COR-L47 (cell line): ENCODE measurements around the gene RBPJ.
"Not testable (repeated sequence)": the region's sequence is repeated elsewhere in the genome, so short reads cannot be mapped to it uniquely, and the experiment has no call there.

Experiments used
- DNase-seq: peaks from one replicate; lab custom pipeline; 2025; lab: John Stamatoyannopoulos, UW

The RBPJ gene

DNA sequence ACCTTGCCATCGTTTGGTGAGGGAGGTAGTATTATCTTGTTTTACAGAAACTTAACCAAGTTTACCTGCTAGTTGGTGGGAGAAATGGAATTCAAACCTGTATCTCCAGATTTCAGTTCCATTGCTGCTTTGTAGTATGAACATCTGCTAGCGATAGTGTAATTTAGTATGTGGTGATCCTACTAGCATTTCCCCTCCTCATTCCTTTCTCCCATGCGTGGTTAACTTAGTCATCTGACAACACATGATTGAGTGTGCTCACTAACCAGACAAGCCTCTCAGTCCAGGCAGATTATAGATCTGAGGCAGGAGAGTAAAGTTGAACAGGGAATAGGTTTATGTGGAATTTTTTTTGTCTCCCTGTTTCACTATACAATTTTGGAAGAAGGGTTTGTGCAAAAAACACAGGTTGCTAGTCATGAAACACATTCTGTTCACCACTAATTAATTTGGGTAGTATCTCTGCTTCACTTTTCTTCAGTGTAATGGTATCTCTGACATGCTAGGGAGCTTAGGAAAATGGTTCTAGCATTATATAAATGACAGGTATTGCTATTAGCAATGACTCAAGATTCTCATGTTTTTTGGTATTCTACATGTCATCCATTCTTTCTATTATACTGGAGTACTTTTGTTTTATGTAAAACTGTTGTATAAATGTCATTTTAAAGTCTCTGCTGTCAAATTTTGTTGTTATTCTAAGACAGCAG is 21.7 kb downstream of the RBPJ start:
- no peak for DNase-seq

DNA sequence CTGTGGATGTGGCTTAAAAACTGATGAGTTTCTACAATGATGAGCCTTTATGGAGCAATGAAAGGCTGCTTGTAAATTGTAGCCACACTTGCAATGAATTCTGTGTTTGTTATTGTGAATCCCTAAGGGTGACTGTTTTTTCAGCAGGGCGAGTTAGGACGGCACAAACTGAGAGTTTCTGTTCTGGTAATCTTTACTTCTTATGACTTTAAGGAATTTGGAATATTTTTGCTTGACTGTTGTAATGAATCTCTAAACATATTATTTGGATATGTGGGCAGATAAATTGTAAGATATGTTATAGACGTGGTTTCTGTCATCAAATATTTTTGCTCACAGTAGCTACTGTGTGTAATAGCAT is 22.2 kb downstream of the RBPJ start:
- DNase-seq: no peak

DNA sequence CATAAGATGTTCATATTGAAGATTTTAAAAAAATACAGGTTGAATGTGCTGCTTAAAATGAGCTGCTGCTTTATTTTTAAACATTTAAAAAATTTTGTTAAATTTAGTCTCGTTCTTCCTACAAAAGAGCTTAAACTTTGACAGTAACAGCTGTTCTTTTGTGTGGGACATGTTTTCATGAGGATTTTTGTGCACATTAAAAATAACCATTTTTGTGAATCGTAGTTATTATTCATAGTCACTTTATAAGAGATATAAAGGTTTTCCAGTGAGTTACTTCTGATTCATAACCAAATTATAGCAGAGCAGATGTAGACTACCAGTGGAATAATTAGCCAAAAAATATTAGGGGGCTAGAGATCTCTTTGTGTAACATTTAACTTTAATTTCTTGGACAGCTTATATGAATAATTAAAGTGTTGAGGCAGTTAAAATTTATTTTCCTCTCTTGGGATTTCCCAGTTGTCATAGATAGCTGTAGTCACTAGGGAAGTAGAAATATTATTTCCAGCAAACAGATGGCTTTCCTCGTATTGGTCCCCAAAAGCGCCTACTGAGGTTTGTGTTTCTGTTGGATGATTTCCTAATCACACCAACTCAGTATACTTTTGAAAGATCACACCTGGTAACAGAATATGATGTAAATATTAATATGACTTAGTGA is 24.2 kb downstream of the RBPJ start:
- DNase-seq: no peak

DNA sequence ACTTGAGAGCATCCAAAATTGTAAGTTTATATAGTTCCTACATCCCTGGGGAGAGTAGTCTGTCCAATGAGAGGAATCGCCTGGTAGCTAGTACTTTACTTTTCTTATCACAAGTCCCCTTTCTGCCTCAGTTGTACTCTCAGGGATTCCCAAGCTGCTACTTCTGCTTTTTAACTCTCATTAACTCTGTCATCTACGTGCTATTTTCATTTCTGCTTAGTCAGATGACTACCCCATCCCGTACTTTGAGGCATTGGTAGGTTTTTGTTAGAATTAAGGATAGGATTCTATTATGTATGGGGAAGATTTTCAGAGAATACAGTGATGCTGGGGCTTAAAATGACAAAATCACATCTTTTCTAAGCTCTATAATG is 24.7 kb downstream of the RBPJ start:
- DNase-seq: no peak

DNA sequence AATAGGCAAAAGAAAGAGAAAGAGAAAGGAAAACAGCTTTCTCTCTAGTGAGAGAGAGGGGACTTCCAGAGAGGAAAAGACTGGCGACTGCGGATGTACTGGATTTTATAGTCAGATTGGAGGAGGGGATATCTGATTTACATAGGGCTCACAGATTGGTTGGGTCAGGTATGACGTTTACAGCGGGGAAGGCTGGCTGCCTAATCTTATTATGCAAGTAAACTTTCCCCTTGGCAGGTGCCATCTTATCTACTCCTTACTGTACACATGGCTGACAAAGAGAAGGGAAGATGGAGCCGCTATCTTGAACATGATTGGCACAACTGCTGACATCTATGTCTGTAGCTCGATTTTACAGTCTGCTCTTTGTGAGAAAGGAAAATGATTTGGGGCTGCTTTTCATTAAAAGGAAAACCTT is 25.4 kb downstream of the RBPJ start:
- no peak for DNase-seq

DNA sequence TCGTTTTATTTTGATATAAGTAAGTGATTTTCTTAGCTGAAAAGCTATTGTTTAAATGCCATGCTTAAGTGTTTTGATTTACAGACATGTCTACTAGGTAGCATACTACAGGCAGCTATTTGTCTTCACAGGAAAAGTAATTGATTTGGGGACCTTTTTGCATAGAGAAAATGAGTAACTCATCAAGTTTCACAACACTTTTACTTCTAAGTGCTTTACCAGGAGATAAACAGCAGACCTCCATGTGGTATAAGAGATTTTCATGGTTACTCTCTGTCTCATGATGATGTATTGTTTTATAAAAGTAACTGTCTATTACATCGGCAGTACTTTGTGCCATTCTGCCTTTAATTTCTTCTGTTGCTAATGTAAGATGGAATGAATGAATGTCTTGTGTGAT is 28.7 kb downstream of the RBPJ start:
- no peak for DNase-seq

DNA sequence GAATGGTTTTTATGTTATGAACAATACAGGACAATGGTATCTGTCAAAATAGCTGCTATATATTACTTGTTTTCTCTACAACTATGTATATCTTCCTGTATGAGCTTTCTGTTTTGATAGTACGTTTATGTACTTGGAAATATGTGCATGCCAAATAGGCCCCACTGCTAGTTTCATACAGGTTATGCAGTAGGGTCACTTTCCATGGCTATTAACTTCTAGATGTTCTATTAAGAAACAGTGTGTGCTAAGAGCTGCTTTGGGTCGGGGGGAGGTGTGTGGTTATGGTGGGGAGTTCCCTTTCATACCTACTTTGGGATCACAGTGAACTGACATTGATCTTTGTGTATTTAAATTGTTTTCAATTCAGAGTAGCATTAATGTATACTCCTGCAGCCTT is 30.9 kb downstream of the RBPJ start:
- no peak for DNase-seq

DNA sequence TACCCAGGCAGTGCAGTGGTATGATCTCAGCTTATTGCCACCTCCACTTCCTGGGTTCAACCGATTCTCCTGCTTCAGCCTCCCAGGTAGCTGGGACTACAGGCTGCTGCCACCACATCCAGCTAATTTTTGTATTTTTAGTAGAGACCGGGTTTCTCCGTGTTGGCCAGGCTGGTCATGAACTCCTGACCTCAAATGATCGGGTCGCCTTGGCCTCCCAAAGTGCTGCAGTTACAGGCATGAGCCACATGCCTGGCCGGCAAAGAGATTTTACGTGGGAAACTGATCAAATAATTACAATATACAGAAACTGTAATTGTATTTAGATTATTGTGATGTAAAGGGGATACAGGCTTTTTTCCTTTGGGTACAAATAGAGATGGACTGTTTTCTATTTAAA is 33.7 kb downstream of the RBPJ start:
- no peak for DNase-seq

DNA sequence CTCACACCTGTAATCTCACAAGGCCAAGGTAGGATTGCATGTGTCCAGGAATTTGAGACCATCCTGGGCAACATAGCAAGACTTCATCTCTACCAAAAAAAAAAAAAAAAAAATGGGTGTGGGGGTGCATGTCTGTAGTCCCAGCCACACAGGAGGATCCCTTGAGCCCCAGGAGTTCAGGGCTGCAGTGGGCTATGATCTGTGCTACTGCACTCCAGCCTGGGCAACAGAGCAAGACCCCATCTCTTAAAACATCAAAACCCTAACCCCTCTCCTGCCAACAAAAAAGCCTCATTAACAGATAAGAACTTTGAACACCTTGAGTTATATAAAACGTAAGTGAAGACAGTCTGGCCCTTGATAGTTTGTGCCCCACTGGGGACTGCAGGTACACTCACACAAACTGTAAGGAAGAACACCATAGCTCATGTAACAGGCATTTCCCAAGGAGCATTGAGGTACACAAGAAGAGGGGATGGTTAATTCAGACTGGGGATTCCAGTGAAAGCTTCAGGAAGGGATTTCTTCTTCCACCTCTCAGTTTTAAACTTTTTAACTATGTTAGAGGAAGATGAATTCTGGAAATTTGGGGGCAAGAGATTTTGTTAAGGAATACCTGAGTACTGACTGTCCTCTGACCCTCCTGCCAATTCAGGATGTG is 34.7 kb downstream of the RBPJ start:
- DNase-seq: no peak

DNA sequence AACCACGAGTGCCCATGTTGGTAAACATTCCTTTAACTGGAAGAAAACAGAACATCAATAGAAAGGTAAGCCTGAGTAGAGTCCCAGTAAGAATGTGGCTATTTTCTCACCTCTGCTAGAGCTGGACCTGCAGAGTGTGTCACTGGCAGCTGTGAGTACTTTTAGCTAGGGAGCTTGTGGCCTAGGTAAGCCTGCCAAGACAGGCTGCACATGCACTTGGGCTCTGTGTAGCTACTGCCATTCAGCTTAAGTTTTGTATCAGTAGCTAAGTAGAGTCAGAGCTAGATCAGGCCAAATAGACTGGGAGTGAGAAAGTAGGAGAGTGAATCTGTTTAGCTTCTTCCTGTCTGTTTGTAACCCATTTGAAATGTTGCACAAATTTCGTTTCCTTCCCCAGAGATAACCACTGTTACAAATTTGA is 35.3 kb downstream of the RBPJ start:
- no peak for DNase-seq

DNA sequence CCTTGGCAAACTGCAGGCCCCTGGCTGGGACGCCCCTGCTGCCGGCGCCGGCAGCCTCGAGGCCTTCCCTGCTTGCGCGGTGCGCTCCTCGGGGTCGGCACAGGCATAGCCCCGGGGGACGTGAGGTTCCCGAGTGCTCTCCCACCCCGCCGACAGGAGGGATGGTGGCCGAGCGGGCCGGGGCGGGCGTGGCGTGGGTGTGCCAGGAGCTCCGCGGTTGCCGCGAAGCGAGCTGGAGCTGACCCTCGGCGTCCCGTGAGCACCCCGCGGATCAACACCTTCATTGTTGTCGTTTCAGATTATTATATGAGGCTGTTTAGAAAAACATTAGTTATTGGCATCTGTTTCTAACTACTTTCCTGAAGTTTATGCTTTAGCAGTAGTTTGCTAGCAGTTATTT is 38.7 kb downstream of the RBPJ start:
- DNase-seq: not testable (repeated sequence)

DNA sequence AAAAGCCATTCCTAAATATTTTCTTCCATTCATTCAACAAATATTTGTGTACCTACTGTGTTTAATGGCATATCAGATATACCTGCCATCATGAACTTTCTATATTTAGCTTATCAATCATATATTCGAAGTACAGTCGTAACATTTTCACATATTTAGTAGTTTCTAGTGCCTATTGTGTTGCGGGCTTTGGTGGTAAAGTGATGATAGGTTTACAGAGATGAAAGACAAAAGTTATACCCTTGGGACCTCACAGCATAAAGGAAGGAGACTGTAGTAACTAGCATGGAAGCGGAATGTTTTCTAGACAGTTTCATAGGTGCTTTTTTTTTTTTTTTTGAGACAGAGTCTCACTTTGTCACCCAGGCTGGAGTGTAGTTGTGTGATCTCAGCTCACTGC is 39.5 kb downstream of the RBPJ start:
- no peak for DNase-seq

DNA sequence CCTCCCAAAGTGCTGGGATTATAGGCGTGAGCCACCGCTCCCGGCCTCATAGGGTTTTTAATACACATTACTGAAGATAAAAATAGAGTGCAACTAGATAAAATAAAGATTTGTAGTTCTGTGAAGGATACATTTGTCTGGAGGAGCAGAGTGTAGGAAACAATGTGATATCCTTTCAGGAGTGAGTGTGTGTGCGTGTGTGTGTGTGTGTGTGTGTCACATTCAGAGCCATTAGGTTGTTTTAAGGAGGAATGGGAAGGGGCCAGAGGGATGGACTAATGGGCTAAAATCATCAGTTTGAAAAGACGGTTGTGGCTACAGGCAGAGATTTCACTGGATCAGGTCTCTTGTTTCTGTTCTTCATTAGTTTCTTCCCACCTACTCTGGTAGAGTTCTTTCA is 40.0 kb downstream of the RBPJ start:
- DNase-seq: no peak

DNA sequence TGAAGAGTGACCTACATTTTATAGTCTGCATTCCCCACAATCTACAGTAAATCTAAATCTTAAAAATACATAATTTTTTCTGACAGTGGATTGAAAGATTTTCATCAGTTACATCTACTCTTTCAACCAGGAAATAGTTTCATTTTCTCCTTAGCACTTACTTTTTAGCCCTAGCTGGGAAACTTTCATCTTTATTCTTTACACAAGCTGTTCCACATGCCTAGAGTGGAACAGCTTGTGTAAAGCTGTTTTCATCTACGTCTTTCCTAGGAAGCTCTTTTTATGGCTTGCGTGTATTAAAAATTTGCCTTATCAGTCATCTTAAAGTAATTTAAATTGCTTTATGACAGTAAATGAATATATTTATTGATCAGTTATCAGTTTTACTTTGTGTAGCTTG is 40.5 kb downstream of the RBPJ start:
- DNase-seq: no peak

DNA sequence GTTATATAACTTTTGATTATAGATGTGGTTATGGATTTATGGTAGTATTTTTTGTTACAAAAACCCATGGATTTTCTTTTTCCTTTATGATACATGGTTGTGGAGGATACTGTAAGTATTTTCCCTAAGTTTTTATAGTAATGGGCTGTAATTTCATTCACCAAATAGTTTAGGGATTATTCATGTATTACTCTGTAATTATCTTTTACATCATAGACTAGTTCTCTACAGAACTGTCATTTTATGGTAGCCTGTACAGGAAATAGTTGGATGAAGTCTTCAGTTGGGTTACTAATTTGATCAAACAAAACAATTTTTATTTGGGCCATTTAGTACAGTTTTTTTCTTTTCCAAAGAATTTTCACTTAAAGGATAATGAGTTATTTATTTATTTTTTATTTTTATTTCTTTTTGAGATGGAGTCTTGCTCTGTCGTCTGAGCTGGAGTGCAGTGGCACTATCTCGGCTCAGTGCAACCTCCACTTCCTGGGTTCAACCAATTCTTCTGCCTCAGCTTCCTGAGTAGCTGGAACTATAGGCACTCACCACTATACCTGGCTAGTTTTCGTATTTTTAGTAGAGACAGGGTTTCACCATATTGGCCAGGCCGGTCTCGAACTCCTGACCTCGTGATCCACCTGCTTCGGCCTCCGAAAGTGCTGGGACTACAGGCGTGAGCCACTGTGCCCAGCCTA is 42.1 kb downstream of the RBPJ start:
- no peak for DNase-seq

DNA sequence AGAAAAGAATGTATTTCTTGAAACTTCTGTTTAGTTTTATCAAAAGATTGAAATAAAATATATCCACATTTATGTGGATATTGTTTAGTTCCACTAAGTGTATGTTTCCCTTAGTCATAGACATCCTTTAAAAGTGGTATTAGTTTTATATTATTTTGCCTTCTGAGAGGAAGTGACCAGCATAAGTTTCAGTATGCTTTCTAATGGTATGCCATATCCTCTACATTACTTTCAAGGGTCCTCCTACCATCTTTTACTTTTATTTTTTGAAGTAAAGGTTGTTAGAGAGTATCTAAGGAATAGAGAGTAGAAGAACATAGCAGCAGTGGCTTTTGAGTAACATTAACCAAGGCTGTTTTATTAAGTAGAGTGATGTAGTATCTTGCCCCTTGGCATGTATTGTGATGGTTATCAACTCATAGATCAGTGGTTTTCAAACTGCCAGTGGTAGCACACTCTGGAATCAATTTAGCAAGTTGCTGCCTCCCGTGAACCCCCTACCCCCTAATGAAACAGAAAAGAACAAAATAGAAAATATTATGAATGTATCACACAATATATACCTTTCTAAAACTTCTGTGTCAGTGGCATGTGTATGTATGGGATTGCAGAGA is 44.8 kb downstream of the RBPJ start:
- no peak for DNase-seq

DNA sequence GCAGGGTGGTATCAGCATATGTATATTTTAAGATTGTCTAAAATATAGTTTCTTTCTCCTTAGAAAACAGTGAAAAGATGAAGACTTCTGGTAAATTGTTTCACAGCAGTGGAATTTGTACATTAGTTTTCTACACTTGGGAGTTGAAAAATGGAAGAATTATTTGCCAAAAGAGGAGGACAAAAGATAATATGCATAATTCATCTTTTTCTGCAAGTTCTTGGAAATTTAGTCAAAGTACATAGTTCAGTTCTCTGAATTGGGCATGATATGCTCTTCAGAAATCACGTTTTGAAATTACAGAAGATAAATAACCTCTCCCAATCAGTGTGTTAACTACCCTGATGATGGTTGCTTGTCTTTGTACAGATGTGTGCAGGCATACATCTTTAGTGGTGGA is 47.0 kb downstream of the RBPJ start:
- DNase-seq: no peak

DNA sequence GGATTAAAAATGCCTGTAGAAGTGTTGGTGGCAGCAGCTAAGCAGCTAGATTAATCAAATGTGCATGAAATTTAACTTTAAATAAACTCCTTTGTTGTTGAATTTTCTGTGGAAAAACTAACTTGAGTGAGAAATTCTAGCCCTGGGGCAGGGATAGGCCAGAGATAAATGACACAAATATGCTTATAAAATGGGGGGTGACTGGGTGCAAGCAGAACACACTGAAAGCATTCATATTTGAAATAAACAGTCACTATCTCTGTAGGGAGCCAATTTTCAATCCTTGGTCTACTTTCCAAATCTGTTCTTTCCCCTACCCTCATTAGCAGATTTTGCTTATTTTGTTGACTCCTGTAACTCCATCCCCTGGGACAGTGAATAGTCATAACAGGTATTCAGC is 47.9 kb downstream of the RBPJ start:
- DNase-seq: no peak

DNA sequence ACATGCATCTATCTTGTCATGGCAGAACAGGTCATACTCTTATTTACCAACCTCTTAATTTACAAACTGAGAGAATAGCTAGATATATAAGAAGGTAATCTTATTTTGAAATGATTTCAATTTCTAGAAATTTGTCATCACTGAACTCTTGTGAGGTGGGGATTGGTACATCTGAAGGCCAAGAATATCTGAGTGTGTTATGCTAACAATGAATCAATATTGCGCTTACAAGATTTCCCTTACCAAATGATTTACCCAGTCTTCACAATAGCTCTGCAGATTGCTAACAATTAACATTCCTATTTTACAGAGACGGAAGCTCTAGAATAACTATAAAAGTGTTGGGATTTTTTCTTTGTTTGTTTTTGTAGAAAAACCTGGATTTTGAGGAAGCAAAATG is 48.3 kb downstream of the RBPJ start:
- DNase-seq: no peak

DNA sequence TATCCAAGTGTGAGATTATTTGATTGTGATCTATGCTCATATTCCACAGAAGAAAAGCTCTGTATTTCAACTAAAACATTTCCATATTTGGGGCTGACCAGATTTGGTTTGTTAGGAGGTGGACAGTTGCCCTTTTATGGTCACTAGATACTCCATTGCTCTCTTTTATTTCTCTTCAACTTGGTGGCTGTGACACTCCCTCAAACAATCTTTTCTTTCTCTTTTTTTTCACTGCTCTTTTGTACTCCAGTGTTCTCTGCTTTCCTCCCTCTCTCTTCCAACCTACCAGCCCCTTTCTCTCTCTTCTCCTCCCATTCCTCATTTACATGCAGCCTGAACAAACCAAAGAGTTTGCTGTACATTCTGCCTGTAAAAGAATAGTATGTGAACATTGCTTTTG is 48.8 kb downstream of the RBPJ start:
- no peak for DNase-seq

DNA sequence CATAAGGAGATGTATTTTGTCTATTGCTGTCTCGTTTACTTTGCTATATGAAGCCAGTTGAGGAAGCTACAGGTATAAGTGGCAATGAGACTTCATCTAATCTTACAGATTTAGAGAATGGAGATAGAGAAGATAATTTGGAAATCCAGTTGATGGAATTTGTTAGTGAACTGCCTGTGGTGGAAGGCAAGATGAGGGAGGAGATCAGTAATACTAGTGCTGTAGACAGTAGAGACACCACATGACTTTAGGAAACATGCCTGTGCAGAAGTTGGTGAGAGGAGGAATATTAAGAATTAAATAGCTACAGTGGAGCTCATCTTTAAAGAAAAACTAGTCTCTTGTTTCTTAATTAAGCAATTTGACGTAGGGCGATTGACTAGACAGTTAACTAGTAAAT is 51.3 kb downstream of the RBPJ start:
- DNase-seq: no peak

DNA sequence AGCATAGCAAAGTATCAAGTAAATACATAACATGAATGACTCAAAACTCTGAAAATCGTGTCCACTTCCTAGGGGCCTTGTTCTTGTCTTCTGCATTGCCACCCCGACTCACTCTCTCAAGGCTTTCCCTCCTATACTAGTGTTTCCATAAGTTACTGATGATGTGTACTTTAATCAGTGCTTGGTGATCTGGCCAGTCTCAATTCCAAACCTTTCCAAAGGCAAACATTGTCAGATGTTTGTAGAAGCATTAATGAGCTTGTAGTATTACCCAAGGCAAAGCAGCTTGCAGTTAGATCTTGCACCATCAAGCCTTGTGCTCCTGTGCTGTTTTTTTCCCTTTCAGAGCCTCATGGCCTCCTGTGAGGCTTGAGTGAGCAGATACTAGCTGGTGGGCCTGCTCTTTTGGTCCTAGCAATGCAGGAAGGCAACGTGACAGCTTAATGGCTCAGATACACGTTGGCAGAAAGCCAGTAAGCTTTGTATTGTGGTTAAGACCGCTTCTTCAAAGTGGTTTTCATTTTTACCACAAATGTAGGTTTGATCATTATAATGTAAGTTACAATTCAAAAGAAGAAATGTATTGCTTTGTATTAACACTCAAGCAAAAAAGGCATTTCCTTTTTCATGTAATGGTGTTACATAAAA is 51.8 kb downstream of the RBPJ start:
- peak; percentile 73 for DNase-seq
